Epithelial cell of esophagus (primary cell): ENCODE measurements around the gene LRP1-AS.
A peak's percentile ranks its signal among the peaks of the same experiment; 100 is the strongest.
"Not testable (repeated sequence)": the region's sequence is repeated elsewhere in the genome, so short reads cannot be mapped to it uniquely, and the experiment has no call there.

ENCODE experiments used
- DNase-seq: peaks from one replicate; pipeline ENCODE4 v3.0.0; 2010; ENCODE audit warnings: low read depth
- H3K4me3 ChIP-seq: 2 replicates; pipeline ENCODE4 v1.5.1; 2011; ENCODE audit warnings: mild to moderate bottlenecking, low read length, control low read depth
- TF ChIP-seq, protein P1 (sequence below): IDR thresholded peaks from 2 replicates; pipeline ENCODE4 v1.5.1; 2011; ENCODE audit warnings: low read depth, mild to moderate bottlenecking, low read length, control low read depth, inconsistent platforms; ENCODE audit not compliant: insufficient read depth; ENCODE audit errors: missing control alignments

The LRP1-AS gene

DNA sequence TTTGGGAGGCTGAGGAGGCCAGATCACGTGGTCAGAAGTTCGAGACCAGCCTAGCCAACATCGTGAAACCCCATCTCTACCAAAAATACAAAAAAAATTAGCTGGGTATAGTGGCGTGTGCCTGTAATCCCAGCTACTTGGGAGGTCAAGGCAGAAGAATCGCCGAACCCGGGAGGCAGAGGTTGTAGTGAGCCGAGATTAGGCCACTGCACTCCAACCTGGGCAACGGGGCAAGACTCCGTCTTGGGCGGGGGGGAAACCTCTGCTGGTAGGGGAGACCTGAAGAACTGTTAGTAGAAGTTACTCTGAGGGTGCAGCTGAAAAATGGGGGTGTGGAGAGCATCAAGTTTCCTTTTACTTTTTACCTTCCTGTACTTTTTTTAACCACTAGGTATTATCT lies 21.4 kb downstream of the LRP1-AS start:
- TF ChIP-seq, protein P1, sequence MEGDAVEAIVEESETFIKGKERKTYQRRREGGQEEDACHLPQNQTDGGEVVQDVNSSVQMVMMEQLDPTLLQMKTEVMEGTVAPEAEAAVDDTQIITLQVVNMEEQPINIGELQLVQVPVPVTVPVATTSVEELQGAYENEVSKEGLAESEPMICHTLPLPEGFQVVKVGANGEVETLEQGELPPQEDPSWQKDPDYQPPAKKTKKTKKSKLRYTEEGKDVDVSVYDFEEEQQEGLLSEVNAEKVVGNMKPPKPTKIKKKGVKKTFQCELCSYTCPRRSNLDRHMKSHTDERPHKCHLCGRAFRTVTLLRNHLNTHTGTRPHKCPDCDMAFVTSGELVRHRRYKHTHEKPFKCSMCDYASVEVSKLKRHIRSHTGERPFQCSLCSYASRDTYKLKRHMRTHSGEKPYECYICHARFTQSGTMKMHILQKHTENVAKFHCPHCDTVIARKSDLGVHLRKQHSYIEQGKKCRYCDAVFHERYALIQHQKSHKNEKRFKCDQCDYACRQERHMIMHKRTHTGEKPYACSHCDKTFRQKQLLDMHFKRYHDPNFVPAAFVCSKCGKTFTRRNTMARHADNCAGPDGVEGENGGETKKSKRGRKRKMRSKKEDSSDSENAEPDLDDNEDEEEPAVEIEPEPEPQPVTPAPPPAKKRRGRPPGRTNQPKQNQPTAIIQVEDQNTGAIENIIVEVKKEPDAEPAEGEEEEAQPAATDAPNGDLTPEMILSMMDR: no peak
- DNase-seq: no peak
- no peak overlapping the region for H3K4me3 ChIP-seq

DNA sequence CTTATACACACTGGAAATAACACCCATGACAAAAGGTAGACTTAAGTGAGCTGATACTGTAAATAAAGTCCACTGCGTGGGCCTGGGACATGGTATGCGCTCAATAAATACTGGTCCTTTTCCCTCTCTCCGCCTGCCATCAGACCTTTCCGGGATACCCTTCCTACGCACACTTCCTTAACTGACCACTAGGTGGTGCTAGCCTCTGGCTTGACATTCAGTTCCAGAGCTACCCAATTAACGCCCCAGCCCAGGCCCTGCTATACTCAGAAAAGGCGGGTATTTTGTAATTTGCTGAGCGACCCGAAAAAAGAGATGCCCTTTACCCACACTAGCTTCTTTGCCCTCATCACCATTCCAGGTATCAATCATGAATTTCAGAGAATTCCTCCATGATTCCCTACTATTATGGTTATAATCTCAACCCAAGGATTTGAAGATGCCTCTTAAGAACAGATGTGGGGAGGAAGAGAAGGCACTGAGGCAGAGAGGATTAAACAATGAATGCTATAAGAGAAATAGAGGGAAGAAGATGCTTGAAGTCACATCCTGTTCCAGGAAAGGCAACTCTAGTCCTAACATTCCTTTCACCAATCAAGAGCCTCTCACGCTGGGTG lies 23.1 kb downstream of the LRP1-AS start:
- DNase-seq: peak; percentile 72
- TF ChIP-seq, protein P1: peak; percentile 96
- no peak overlapping the region for H3K4me3 ChIP-seq

DNA sequence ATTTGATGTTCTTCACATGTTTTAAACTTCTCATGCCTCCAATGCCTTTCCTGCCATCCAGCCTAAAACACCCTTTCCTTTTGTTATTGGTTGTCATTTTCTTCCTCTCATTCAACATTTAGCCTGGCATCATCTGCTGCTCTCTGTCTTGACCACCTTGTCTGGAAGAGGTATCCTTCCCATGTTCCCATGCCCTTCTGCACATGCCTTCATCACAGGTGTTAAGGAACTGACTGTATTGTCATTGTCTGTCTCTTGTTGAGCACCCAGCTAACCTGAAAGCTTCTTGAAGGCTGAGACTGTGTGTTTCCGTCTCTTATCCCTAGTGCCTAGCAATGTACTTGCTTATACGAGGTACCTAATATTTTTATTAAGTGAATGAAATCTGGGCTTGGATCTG lies 23.6 kb downstream of the LRP1-AS start:
- DNase-seq: no peak
- TF ChIP-seq, protein P1: no peak
- H3K4me3 ChIP-seq: no peak overlapping the region

DNA sequence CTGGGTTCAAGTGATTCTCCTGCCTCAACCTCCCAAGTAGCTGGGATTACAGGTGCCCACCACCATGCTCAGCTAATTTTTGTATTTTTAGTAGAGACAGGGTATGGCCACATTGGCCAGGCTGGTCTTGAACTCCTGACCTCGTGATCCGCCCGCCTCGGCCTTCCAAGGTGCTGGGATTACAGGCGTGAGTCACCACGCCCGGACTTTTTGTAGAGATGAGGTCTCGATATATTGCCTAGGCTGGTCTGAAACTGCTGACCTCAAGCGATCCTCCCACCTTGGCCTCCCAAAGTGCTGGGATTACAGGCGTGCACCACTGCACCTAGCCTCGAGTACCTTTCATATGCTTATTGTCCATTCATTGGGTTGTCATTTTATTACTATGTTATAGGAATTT lies 26.7 kb downstream of the LRP1-AS start:
- not testable (repeated sequence) for DNase-seq, H3K4me3 ChIP-seq

DNA sequence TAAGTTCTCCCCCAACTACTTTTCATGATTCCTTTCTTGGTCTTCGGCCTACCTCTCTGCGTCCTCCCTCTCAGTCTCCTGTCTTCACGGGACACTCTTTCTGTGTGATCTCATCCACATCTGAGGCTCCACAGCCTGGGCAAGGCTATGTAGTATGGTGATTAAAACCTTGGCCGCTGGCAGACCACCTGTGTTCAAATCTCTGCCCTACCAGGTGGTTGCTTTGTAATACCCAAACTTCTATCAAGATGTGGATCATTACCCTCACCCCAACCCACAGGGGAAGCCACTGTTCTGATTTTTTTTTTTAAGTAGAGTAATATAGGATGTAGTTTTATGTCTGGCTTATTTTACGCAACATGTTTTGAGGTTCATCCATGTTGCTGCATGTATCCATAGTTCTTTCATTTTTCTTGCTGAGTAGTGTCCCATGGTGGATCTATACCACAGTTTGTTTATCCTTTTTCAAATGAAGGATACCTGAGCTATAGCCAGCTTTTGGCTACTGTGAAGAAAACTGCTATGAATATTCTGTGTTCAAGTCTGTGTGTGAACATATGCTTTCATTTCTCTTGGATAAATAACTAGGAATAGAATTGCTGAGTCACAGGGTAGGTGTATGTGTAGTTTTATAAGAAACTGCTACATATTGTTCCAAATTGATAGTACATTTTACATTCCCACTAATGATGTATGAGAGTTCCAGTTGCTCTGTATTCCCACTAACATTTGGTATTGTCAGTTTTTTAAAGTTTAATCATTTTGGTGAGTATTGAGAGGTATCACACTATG lies 27.9 kb downstream of the LRP1-AS start:
- DNase-seq: no peak
- H3K4me3 ChIP-seq: no peak overlapping the region
- TF ChIP-seq, protein P1: no peak

DNA sequence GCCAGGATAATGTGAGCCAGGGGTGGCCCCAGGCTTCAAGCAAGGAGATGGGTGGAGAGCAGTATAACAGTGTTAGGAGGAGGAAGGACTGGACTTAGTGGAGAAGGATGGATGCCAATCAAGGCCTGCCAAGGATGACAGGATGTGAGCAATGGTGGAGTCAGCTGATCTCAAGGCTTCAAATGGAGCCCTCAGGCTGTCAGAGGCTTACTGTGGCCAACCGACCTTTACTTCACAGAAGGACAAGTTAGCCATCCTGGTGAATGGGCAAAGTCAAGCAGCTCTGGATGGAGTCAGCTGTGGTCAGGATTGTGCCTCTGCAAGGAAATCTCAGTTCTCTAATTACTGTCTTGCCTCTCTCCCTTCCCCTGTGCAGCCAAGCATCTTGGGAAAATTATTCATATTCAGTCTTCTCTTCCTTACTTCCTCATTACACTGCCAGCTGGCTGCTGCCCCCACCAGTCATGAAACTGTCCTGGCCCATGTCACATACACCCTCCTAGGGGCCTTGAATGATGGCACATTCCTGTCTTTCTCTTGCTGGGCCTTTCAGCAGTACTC lies 28.6 kb downstream of the LRP1-AS start:
- TF ChIP-seq, protein P1: no peak
- DNase-seq: peak; percentile 81
- no peak overlapping the region for H3K4me3 ChIP-seq

DNA sequence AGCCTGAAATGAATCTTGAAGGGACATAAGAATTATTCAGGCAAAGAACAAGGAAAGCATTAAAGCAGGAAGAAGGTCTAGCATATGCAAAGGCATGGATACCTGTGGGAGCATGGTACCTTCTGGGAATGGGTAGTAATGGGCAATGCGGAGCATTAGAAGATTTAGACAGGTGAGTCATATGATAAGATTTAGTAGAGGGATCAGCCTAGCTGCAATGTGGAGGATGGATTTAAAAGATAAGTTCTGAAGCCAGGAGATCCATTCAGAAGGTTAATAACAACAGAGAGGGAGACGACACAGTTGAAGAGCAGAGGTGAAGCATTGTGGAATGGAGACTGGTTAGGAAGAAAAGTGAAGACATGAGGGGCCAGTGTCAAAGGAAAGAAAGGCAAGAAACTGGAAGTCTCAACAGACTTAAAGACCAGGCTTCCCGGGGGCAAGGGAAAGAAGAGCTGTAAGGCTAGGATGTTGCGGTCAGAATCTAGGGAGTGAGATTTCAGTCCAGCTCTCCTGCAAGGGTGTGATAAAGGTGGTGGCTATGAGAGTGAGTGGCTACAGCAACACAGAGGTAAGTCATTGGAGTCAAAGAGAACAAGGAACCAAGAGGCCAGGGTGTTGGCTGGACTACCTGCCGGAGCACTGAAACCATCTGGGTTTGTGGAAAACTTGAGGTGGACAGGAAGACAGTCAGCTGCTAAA lies 30.7 kb downstream of the LRP1-AS start:
- no peak for DNase-seq
- H3K4me3 ChIP-seq: no peak overlapping the region
- TF ChIP-seq, protein P1: no peak
